Natural killer cell (primary cell): Measurements from ENCODE around the gene CD300E. TPM values are rescaled to one million over a fixed set of nuclear protein-coding genes. Genes with fewer than 3 reads are reported as not detected.

Experiments used
- ATAC-seq, 3 donors: fragments of 150-1000 bp in 2 of 3; fragments of 200-7000 bp in 1 of 3; cut with Tn5 transposase; 1 replicate in 1 of 3; 2 replicates in 2 of 3; pipeline ENCODE4 v1.10.0; 2021; ENCODE audit warnings: mild to moderate bottlenecking in 2 of 3, moderate library complexity in 2 of 3
- DNase-seq, 2 donors: peaks; one replicate each; pipeline versions ENCODE4 v3.0.0 to v3.0.0-alpha.2; 2013 to 2021; ENCODE audit warnings: mixed read lengths in 1 of 2
- H3K27ac ChIP-seq: one replicate; pipeline ENCODE4 v1.5.1; 2013; ENCODE audit warnings: mild to moderate bottlenecking, low read length
- H3K27me3 ChIP-seq: one replicate; pipeline ENCODE4 v1.6.1; 2013; ENCODE audit warnings: low read length; ENCODE audit not compliant: control insufficient read depth, insufficient read depth
- H3K36me3 ChIP-seq: one replicate; pipeline ENCODE4 v1.6.1; 2013; ENCODE audit warnings: low read length; ENCODE audit not compliant: control insufficient read depth, insufficient read depth
- H3K4me1 ChIP-seq: one replicate; pipeline ENCODE4 v1.6.1; 2013; ENCODE audit warnings: low read length; ENCODE audit not compliant: control insufficient read depth, insufficient read depth
- H3K4me3 ChIP-seq: one replicate; pipeline ENCODE4 v1.5.1; 2013; ENCODE audit warnings: low read length
- H3K9me3 ChIP-seq: one replicate; pipeline ENCODE4 v1.6.1; 2013; ENCODE audit warnings: low read length; ENCODE audit not compliant: control insufficient read depth, insufficient read depth
- H3K27ac Mint-ChIP-seq, 2 donors: one replicate each; pipeline ENCODE4 v1.8.0; 2022; ENCODE audit warnings: mild to moderate bottlenecking in 2 of 2, mixed read lengths in 2 of 2, moderate library complexity in 1 of 2
- H3K27me3 Mint-ChIP-seq, 2 donors: one replicate each; pipeline ENCODE4 v1.8.0; 2022; ENCODE audit warnings: low read depth in 2 of 2, mixed read lengths in 2 of 2
- H3K36me3 Mint-ChIP-seq: one replicate; pipeline ENCODE4 v1.8.0; 2022; ENCODE audit warnings: mixed read lengths
- H3K4me1 Mint-ChIP-seq, 2 donors: one replicate each; pipeline ENCODE4 v1.8.0; 2022; ENCODE audit warnings: mixed read lengths in 2 of 2
- H3K4me3 Mint-ChIP-seq: one replicate; pipeline ENCODE4 v1.8.0; 2022; ENCODE audit warnings: mild to moderate bottlenecking, moderate library complexity, mixed read lengths
- H3K9me3 Mint-ChIP-seq, 2 donors: one replicate each; pipeline ENCODE4 v1.8.0; 2022; ENCODE audit warnings: mixed read lengths in 2 of 2
- CTCF ChIP-seq: fragments of 200-600 bp; IDR thresholded peaks from one replicate; pipeline ENCODE4 v1.8.0; 2022; ENCODE audit warnings: antibody characterized with exemption
- WGBS: methylation state at CpG from one replicate; pipeline ENCODE4 v1.1.7; 2013; ENCODE audit warnings: missing lambda C conversion rate; ENCODE audit not compliant: insufficient coverage; 5-methylcytosine and 5-hydroxymethylcytosine counted together
- intact Hi-C: fragments of 100-400 bp; cut with micrococcal nuclease; formaldehyde crosslinking; loops from one replicate; pipeline ENCODE4 v1.14.2; 2022
- total RNA-seq, 4 donors: library from RNA; stranded (reverse); fragments of 120-200 nt in 1 of 4; gene quantifications; one replicate each; pipeline versions ENCODE4 v1.2.3 to v1.2.4, GENCODE V29; 2013 to 2022

Gene CD300E
- total RNA-seq, 3 donors from 2014 or later (not counting 1 experiment from before 2014, with no cell fraction given), result 6.9 to 10.0 (median 8.9) TPM

GRCh38 chr17:74663561-74663960 lies 40.0 kb upstream of the CD300E start:
- no peak overlapping the region for H3K27ac Mint-ChIP-seq
- no peaks in the 10 kb centered on the region for H3K4me1 Mint-ChIP-seq
- no peaks in the 10 kb centered on the region for H3K36me3 Mint-ChIP-seq
- Histone ChIP-seq H3K4me3 (no peak overlapping the region), H3K4me1 (no peaks in the 10 kb centered on the region), H3K27me3 (peaks cover 12% of the 10 kb centered on the region), H3K9me3 (no peaks in the 10 kb centered on the region), H3K36me3 (no peaks in the 10 kb centered on the region), H3K27ac (no peak overlapping the region)
- intact Hi-C loops, result no loop called here
- H3K4me3 Mint-ChIP-seq, result no peak overlapping the region
- no peak for TF ChIP-seq CTCF
- DNase-seq, result no peak
- peaks cover 27 to 58% of the 10 kb centered on the region in 2 donors for H3K27me3 Mint-ChIP-seq
- no peak for ATAC-seq
- no peaks in the 10 kb centered on the region for H3K9me3 Mint-ChIP-seq
- WGBS, result 92% methylated on average over 1 of the region's 3 CpGs

- H3K27me3 ChIP-seq, result no peaks in the 10 kb centered on the region
- H3K9me3 ChIP-seq, result no peaks in the 10 kb centered on the region
- ATAC-seq (no peak), DNase-seq (no peak)
- TF ChIP-seq CTCF, result no peak
- H3K27ac ChIP-seq, result no peak overlapping the region
- peaks cover 5% of the 10 kb centered on the region for H3K4me1 ChIP-seq
- no peaks in the 10 kb centered on the region for H3K36me3 ChIP-seq
- H3K36me3 Mint-ChIP-seq, result no peaks in the 10 kb centered on the region
- H3K9me3 Mint-ChIP-seq, result no peaks in the 10 kb centered on the region
- no peak overlapping the region for H3K27ac Mint-ChIP-seq
- peaks cover 7 to 32% of the 10 kb centered on the region in 2 donors for H3K27me3 Mint-ChIP-seq
- H3K4me1 Mint-ChIP-seq, result peaks cover 6 to 10% of the 10 kb centered on the region in 2 donors
- H3K4me3 ChIP-seq, result no peak overlapping the region
- WGBS, result no CpG with 5 or more reads among the region's 4 CpGs
- H3K4me3 Mint-ChIP-seq, result no peak overlapping the region
- intact Hi-C loops, result no loop called here
Measured at GRCh38 chr17:74659889-74660288, 36.4 kb upstream of the CD300E start.

- Histone ChIP-seq H3K27ac (no peak overlapping the region), H3K4me1 (peaks cover 5% of the 10 kb centered on the region), H3K9me3 (no peaks in the 10 kb centered on the region), H3K27me3 (no peaks in the 10 kb centered on the region), H3K36me3 (no peaks in the 10 kb centered on the region), H3K4me3 (no peak overlapping the region)
- peaks cover 6 to 27% of the 10 kb centered on the region in 2 donors for H3K27me3 Mint-ChIP-seq
- H3K27ac Mint-ChIP-seq, result no peak overlapping the region
- no peaks in the 10 kb centered on the region for H3K9me3 Mint-ChIP-seq
- intact Hi-C loops, result no loop called here
- no peak for TF ChIP-seq CTCF
- 93% methylated on average over 5 of the region's 6 CpGs for WGBS
- peaks cover 6 to 10% of the 10 kb centered on the region in 2 donors for H3K4me1 Mint-ChIP-seq
- DNase-seq, result no peak
- H3K36me3 Mint-ChIP-seq, result no peaks in the 10 kb centered on the region
- no peak overlapping the region for H3K4me3 Mint-ChIP-seq
- ATAC-seq, result no peak
Measured at GRCh38 chr17:74658620-74659019, 35.1 kb upstream of the CD300E start.

- no peak overlapping the region for H3K27ac ChIP-seq
- peaks cover 6% of the 10 kb centered on the region for H3K27me3 ChIP-seq
- no peaks in the 10 kb centered on the region for H3K36me3 ChIP-seq
- no peak for TF ChIP-seq CTCF
- DNase-seq (no peak), ATAC-seq (no peak)
- H3K27ac Mint-ChIP-seq, result no peak overlapping the region
- peaks cover 6 to 10% of the 10 kb centered on the region in 2 donors for H3K4me1 Mint-ChIP-seq
- peaks cover 23 to 45% of the 10 kb centered on the region in 2 donors for H3K27me3 Mint-ChIP-seq
- H3K36me3 Mint-ChIP-seq, result no peaks in the 10 kb centered on the region
- no peaks in the 10 kb centered on the region for H3K9me3 ChIP-seq
- no peak overlapping the region for H3K4me3 ChIP-seq
- H3K9me3 Mint-ChIP-seq, result no peaks in the 10 kb centered on the region
- no peak overlapping the region for H3K4me3 Mint-ChIP-seq
- H3K4me1 ChIP-seq, result peaks cover 5% of the 10 kb centered on the region
- intact Hi-C loops, result no loop called here
- WGBS, result 84% methylated on average over 5 of the region's 5 CpGs
Measured at GRCh38 chr17:74654742-74655141, 31.2 kb upstream of the CD300E start.
